GM18508 (cell line): ENCODE data around the gene KIF13A.
"Not testable (repeated sequence)": the region's sequence is repeated elsewhere in the genome, so short reads cannot be mapped to it uniquely, and the experiment has no call there.

Experiments
- ATAC-seq: cut with Tn5 transposase; IDR thresholded peaks from one replicate; pipeline ENCODE4 v1.9.1; 2021; ENCODE audit warnings: moderate number of reproducible peaks; ENCODE audit not compliant: insufficient read depth, unreplicated experiment

KIF13A gene

GRCh38 chr6:17971128-17972073, 16.0 kb downstream of the KIF13A start:
- no peak for ATAC-seq

DNA sequence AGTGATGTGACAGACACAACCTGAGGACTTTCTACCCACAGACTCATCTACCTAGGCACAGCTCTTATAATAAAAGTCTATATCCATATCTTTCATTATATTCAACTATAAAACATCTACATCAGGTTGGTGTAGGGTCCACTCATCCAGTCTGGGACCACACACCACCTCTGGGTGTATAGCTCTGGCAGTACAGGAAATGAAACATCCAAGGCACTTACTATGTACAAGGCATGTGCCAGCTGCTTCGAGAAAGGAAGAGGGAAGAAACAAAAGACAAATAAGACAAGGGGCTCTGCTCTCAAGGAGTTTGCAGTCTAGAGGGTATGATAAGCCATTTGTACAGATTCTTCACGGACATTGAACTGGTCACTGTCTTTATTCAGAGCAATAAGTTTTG, 18.6 kb downstream of the KIF13A start:
- ATAC-seq = no peak

- no peak for ATAC-seq
Measured at GRCh38 chr6:17967668-17968518, 19.5 kb downstream of the KIF13A start.

DNA sequence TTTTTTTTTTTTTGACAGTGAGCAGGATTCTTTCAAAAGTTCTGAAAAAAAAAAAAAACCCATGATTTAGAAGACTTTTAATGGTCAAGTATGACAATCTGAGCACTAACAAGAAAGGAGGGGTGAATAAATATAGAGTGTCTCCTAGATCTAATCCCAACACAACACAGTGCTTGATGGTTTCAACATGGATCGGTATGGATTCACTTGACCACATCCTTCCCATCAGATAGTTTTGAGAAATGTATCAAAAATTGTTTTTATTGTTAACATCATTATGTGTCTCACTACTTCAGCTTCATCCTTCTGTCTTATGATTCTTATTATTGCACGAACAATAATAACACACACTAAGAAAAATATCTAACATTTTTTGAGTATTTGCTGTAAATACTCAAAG, 21.0 kb downstream of the KIF13A start:
- ATAC-seq = no peak

DNA sequence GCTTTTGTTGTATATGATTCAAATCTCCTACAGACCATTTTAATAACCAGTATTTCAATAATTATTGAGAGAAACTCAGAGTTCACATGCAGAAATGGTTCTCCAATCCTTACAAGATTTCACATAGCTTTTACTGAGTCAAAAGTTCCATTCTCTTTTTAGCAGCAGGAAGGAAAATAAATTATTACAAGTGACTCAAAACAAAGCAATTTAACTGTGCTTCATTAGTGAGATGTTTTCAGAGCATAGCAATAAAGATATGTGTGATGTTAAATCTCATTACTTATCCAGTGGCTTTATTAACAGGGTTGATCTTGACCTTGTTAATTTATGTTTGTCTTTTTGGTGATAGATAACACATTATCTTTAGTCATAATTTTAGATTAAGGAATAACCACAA, 22.0 kb downstream of the KIF13A start:
- ATAC-seq = no peak

GRCh38 chr6:17964633-17965032, 22.8 kb downstream of the KIF13A start:
- no peak for ATAC-seq

GRCh38 chr6:17962436-17963031, 24.9 kb downstream of the KIF13A start:
- no peak for ATAC-seq

GRCh38 chr6:17959302-17959701, 28.1 kb downstream of the KIF13A start:
- no peak for ATAC-seq

DNA sequence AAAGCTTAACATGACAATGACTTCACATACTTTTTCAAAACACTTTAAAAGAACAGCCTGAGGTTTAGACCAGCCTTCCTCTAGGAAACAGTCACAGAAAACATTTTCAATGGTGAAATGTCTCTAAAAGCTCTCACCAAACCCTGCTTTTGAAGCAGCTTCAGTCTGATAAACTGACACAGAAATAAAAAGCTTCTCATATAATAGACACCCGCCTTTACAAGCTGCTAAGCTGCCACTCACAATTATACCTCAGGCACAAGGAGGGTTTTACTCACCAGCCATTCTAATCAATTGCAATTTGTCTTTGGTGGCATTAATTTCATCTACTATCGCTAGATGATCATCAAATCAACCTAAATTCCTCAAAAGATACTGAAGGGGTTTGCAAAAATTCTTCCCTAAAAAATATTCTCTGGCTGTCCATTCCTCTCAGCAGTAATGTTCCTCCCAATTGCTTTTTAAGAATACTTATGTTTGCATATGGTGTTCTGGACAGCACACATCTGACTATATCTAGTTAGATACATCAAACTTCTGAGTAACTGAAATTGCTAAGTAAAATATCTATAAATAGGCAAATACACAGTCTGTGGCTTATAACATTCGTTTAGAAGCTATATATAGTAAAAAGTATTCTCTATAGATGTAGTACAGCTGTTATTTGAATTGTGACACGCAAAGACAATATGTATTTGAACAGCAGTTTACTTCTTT, 29.4 kb downstream of the KIF13A start:
- no peak for ATAC-seq

DNA sequence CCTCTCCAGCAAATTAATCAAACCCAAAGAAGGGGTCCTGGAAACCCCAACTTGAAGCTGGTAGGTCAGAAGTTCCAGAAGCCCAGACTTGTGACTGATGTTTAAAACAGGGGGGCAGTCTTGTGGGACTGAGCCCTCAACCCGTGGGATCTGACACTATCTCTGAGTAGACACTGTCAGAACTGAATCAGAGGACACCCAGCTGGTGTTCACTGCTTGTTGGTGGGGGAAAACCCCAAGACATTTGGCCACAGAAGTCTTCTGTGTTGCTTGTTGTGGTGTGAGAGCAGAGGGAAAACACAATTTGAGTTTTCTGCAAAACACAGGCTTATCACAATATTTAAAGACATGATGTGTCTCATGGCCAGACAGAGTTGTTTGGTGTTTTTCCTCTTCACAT, 29.9 kb downstream of the KIF13A start:
- ATAC-seq = peak; percentile 79

GRCh38 chr6:17957086-17957485, 30.3 kb downstream of the KIF13A start:
- ATAC-seq = no peak

- no peak for ATAC-seq
Measured at GRCh38 chr6:17950095-17950494, 37.3 kb downstream of the KIF13A start.

- no peak for ATAC-seq
Measured at GRCh38 chr6:17949168-17949567, 38.3 kb downstream of the KIF13A start.

DNA sequence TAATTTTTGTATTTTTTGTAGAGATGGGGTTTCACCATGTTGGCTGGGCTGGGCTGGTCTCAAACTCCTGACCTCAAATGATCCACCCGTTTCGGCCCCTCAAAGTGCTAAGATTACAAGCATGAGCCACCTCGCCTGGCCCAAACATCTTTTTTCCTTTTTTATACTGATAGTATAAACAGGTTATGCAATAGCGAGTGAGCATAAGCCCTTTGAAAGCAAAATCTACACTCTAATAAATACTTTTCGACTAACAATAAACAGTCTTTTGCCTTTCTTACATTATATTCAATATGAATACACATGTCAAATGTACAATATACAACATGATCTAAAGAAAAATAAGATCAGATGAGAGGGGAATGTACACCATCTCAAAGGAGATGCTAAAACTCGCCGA, 38.7 kb downstream of the KIF13A start:
- ATAC-seq = no peak

DNA sequence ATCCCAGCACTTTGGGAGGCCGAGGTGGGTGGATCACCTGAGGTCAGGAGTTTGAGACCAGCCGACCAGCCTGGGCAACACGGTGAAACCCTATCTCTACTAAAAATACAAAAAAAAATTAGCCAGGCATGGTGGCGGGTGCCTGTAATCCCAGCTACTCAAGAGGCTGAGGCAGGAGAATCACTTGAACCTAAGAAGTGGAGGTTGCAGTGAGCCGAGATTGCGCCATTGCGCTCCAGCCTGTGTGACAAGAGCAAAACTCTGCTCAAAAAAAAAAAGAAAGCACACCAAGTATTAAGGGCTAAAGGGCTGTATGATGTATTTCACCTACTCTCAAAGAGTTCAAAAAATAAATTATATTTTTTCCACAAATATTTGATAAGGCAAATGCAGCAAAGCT, 39.9 kb downstream of the KIF13A start:
- ATAC-seq = not testable (repeated sequence)

GRCh38 chr6:17945575-17945974, 41.9 kb downstream of the KIF13A start:
- ATAC-seq = no peak

DNA sequence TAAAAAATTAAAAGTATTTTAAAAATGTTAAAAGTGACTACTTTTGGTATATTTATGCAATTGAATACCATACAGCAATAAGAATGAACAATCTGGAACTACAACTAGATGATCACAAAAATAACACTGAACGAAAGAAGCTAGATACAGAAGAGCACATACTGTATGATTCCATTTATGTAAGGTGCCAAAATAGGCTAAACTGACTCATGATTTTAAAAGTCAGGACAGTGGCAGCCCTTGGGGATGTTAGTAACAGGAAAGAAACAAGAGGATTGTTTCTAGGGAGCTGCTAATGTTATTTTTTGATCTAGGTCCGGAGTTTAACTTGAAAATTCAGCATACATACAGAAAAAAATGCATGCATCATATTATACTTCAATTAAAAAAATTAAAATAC, 42.3 kb downstream of the KIF13A start:
- no peak for ATAC-seq

- ATAC-seq = no peak
Measured at GRCh38 chr6:17941318-17941717, 46.1 kb downstream of the KIF13A start.

DNA sequence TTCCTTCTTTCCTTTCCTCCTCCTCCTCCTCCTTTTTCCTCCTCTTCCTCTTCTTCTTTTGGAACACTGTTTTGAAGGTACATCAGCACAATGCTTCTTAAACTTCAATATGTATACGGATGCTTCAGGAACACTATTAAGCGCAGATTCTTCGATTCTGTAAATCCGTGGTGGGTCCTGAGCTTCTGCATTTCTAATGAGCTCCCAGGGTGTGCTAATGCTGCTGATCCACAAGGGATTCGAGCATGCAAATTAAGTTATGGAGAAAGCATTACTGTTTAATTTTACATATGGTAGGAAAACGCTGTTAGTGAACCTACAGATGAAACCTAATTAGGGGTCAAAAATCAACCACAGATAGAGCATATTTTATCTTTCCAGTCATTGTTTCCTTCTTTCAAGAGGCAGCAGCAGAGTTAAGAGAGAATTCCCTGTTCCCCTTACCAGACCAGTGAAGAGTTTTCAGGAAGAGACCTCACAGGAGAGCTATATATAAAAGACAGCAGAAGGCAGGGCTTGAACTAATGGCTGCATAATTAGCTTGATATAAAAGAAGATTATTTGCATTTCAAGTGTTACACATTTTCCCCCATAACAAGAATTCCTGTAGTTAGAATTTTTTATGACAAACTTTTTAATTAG, 47.2 kb downstream of the KIF13A start:
- ATAC-seq = no peak

DNA sequence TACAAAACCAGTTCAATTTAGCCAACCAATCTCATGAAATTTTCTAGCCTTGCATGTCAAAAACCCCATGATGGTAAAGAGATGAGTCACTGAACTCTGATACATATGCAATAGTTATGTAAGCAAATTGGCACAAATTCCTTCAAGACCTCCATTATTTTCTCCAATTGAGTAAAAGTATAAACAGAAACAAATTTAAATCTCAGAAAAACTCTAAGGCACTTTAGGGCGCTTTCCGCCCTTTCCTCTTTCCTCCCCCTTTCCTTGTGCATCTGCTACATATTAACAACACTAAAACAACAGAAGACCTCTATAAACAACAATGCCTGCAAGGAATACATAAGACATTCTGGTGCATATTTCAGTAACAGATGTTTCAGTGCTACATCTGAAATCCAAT, 48.5 kb downstream of the KIF13A start:
- no peak for ATAC-seq
